K562 (cell line): ENCODE data around the gene ESPL1. TPM values are rescaled to one million over a fixed set of nuclear protein-coding genes. Genes with fewer than 3 reads are reported as not detected.

ENCODE experiments used
- CBX2 ChIP-seq: fragments of 200-600 bp; sonication (generic); IDR thresholded peaks from one replicate; pipeline ENCODE4 v1.6.1; 2012; ENCODE audit warnings: mild to moderate bottlenecking, low read length, inconsistent platforms; ENCODE audit not compliant: insufficient read depth, poor library complexity, severe bottlenecking
- DIDO1 ChIP-seq: fragments of 450-650 bp; IDR thresholded peaks from 2 replicates; pipeline ENCODE4 v1.6.1; 2016; ENCODE audit warnings: low read depth, missing biosample characterization, missing genetic modification characterization
- EGR1 ChIP-seq: fragments of 450-650 bp; conservative IDR thresholded peaks from 2 replicates; pipeline ENCODE4 v1.6.1; 2017; ENCODE audit warnings: mild to moderate bottlenecking
- ERF ChIP-seq: fragments of 450-650 bp; formaldehyde crosslinking; IDR thresholded peaks from 2 replicates; pipeline ENCODE4 v1.4.0; 2020; ENCODE audit warnings: mild to moderate bottlenecking, mixed read lengths
- ESRRA ChIP-seq: fragments of 450-650 bp; IDR thresholded peaks from 2 replicates; pipeline ENCODE4 v1.6.1; 2014; ENCODE audit warnings: low read depth, mild to moderate bottlenecking, moderate library complexity, borderline replicate concordance
- FOXK2 ChIP-seq, 2 experiments: fragments of 450-650 bp; IDR thresholded peaks in 1 of 2; conservative IDR thresholded peaks in 1 of 2; 2 replicates each; pipeline ENCODE4 v1.6.1; 2016; ENCODE audit warnings: low read depth in 2 of 2, mild to moderate bottlenecking in 1 of 2
- FOXM1 ChIP-seq, 2 experiments: fragments of 450-650 bp in 1 of 2; sonication (generic) in 1 of 2; formaldehyde crosslinking in 1 of 2; IDR thresholded peaks; 2 replicates each; pipeline versions ENCODE4 v1.6.1 to v1.9.0; 2017 to 2022; ENCODE audit warnings: low read depth in 2 of 2, mild to moderate bottlenecking in 2 of 2, missing genetic modification reagents in 1 of 2, moderate library complexity in 1 of 2
- GATAD2B ChIP-seq: fragments of 450-650 bp; IDR thresholded peaks from 2 replicates; pipeline ENCODE4 v1.6.1; 2017; ENCODE audit warnings: mild to moderate bottlenecking, borderline replicate concordance
- IFI16 ChIP-seq: fragments of 250-450 bp; sonication (Bioruptor Pico); IDR thresholded peaks from 2 replicates; pipeline ENCODE4 v2.1.2; 2022; ENCODE audit warnings: mild to moderate bottlenecking, inconsistent platforms
- MXI1 ChIP-seq: IDR thresholded peaks from 2 replicates; pipeline ENCODE4 v1.6.1; 2011; ENCODE audit warnings: low read depth, mild to moderate bottlenecking, improper control_type of control experiment, low read length
- NCOA1 ChIP-seq: fragments of 450-650 bp; IDR thresholded peaks from 2 replicates; pipeline ENCODE4 v1.6.1; 2016; ENCODE audit warnings: low read depth
- POLR2B ChIP-seq: fragments of 450-650 bp; IDR thresholded peaks from 2 replicates; pipeline ENCODE4 v1.6.1; 2018; ENCODE audit warnings: low read depth; ENCODE audit not compliant: partially characterized antibody
- PTBP1 ChIP-seq: fragments of 200-400 bp; formaldehyde crosslinking; IDR thresholded peaks from 2 replicates; pipeline ENCODE4 v1.6.1; 2017; ENCODE audit warnings: low read depth, low read length
- RBM34 ChIP-seq: fragments of 200-400 bp; formaldehyde crosslinking; IDR thresholded peaks from 2 replicates; pipeline ENCODE4 v1.6.1; 2018; ENCODE audit warnings: low read length, borderline replicate concordance; ENCODE audit not compliant: insufficient read depth
- RFX1 ChIP-seq: fragments of 450-650 bp; IDR thresholded peaks from 2 replicates; pipeline ENCODE4 v1.6.1; 2016; ENCODE audit warnings: mild to moderate bottlenecking, moderate library complexity
- SMAD4 ChIP-seq: fragments of 250-450 bp; sonication (Bioruptor Pico); conservative IDR thresholded peaks from 2 replicates; pipeline ENCODE4 v1.8.0; 2021; ENCODE audit warnings: inconsistent platforms, mild to moderate bottlenecking, moderate library complexity
- TAF1 ChIP-seq: IDR thresholded peaks from 2 replicates; pipeline ENCODE4 v1.6.1; 2011; ENCODE audit warnings: mild to moderate bottlenecking, low read length, moderate library complexity; ENCODE audit not compliant: insufficient read depth, control insufficient read depth, severe bottlenecking; ENCODE audit errors: extremely low read depth
- TAL1 ChIP-seq: fragments of 450-650 bp; IDR thresholded peaks from 2 replicates; pipeline ENCODE4 v1.6.1; 2016; ENCODE audit warnings: mild to moderate bottlenecking
- U2AF2 ChIP-seq: fragments of 200-400 bp; formaldehyde crosslinking; optimal IDR thresholded peaks from 2 replicates; pipeline ENCODE3; 2017; ENCODE audit warnings: low read depth, mild to moderate bottlenecking, low read length
- ZNF263 ChIP-seq: sonication (generic); formaldehyde crosslinking; IDR thresholded peaks from 2 replicates; pipeline ENCODE4 v1.8.0; 2022; ENCODE audit warnings: mild to moderate bottlenecking, missing genetic modification reagents, borderline replicate concordance
- ZNF431 ChIP-seq: sonication (generic); formaldehyde crosslinking; IDR thresholded peaks from 2 replicates; pipeline ENCODE4 v1.8.0; 2022; ENCODE audit warnings: mild to moderate bottlenecking, missing genetic modification reagents
- ZNF644 ChIP-seq: fragments of 200-800 bp; sonication (Bioruptor generic); IDR thresholded peaks from 2 replicates; pipeline ENCODE4 v1.6.1; 2016; ENCODE audit warnings: low read depth, missing genetic modification characterization, missing compliant biosample characterization
- polyA plus RNA-seq, 8 experiments: library from polyadenylated mRNA; depleted of rRNA in 4 of 8; stranded (reverse) in 5 of 8; unstranded in 3 of 8; fragments of >200 nt; fragmentation: Nextera tagmentation in 2 of 8; fragmentation: Illumina TruSeq in 1 of 8; extraction: Ambion mirVana in 2 of 8; extraction: Trizol in 1 of 8; gene quantifications; 2 replicates each; pipeline versions ENCODE4 v1.2.1 to v1.2.3, GENCODE V29; 2011 to 2014; ENCODE audit warnings: inconsistent platforms in 1 of 8, missing spikeins in 1 of 8
- total RNA-seq, 7 experiments: library from RNA; depleted of rRNA in 6 of 7; stranded (reverse); fragments of >200 nt in 6 of 7; fragmentation: Illumina TruSeq in 2 of 7; extraction: Trizol in 2 of 7; gene quantifications; 2 replicates each; pipeline versions ENCODE4 v1.2.1 to v1.2.3, GENCODE V29; 2011 to 2021; ENCODE audit warnings: low replicate concordance in 1 of 7
- TF ChIP-seq, protein P1 (sequence below): fragments of 450-650 bp; formaldehyde crosslinking; IDR thresholded peaks from 2 replicates; pipeline ENCODE4 v1.4.0; 2020; ENCODE audit warnings: mild to moderate bottlenecking, moderate library complexity
- TF ChIP-seq, protein P2 (sequence below): sonication (generic); formaldehyde crosslinking; IDR thresholded peaks from 2 replicates; pipeline ENCODE4 v1.8.0; 2022; ENCODE audit warnings: mild to moderate bottlenecking, missing genetic modification reagents
- TF ChIP-seq, protein P3 (sequence below): fragments of 250-450 bp; sonication (Bioruptor Pico); IDR thresholded peaks from 2 replicates; pipeline ENCODE4 v1.4.0; 2020; ENCODE audit warnings: borderline replicate concordance

The ESPL1 gene
- total and polyA plus RNA-seq, 9 of the 15 experiments (the other 6 are each of a cell fraction or from before 2014, with no cell fraction given), result 1.2 to 55.0 (median 18.7) TPM

DNA sequence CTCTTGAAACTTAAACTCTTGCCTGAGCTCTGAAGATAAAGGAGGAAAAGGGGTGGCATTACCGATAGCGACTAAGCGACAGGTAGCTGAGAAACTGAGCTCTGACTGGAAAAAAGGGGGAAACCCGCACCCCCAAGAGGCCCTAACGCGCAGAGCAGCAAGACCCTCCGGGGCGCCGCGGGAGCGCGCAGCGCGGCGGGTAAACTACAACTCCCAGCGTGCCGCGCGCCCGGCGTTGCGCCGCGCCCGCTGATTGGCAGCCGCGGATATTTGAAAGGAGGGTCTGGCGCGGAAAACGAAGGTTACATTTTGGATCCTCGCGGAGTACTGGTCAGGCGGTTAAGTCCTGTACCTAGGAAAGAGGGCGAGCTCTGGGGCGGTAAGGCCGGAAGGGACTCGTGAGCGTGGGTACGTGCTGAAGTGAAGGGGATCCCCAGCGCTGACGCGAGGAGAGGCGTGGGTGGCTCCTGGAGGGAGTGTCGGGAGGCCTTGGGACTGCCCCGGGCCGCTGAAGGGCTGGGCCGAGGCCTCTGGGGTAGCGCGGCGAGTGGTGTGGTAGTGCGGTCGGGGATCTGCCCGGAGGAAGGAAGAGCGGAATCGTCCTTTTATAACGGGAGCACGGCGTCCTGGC, at the start of gene ESPL1 (continued):
- TF ChIP-seq, protein P1, sequence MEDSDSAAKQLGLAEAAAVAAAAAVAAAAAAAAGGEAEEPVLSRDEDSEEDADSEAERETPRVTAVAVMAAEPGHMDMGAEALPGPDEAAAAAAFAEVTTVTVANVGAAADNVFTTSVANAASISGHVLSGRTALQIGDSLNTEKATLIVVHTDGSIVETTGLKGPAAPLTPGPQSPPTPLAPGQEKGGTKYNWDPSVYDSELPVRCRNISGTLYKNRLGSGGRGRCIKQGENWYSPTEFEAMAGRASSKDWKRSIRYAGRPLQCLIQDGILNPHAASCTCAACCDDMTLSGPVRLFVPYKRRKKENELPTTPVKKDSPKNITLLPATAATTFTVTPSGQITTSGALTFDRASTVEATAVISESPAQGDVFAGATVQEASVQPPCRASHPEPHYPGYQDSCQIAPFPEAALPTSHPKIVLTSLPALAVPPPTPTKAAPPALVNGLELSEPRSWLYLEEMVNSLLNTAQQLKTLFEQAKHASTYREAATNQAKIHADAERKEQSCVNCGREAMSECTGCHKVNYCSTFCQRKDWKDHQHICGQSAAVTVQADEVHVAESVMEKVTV (CRISPR knock-in tag), result 0 out of 2 replicates have a peak, but pooled peaks have one; percentile 50
- peak; percentile 19 for TF ChIP-seq TAF1
- peak; percentile 92 for TF ChIP-seq FOXM1 (IDR thresholded peaks at IDR 0.05; ENCODE audit: low read depth)
- peak; percentile 84 for TF ChIP-seq FOXM1 (CRISPR knock-in tag; IDR thresholded peaks at IDR 0.05; ENCODE audit: low read depth)
- no peak for TF ChIP-seq DIDO1 (tag)
- TF ChIP-seq, protein P2, sequence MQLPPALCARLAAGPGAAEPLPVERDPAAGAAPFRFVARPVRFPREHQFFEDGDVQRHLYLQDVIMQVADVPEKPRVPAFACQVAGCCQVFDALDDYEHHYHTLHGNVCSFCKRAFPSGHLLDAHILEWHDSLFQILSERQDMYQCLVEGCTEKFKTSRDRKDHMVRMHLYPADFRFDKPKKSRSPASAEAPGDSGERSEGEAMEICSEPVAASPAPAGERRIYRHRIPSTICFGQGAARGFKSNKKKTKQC (CRISPR knock-in tag), result peak; percentile 81; the same call in 1 of the 2 replicates
- TF ChIP-seq IFI16 (CRISPR knock-in tag), result no peak
- TF ChIP-seq, protein P3, sequence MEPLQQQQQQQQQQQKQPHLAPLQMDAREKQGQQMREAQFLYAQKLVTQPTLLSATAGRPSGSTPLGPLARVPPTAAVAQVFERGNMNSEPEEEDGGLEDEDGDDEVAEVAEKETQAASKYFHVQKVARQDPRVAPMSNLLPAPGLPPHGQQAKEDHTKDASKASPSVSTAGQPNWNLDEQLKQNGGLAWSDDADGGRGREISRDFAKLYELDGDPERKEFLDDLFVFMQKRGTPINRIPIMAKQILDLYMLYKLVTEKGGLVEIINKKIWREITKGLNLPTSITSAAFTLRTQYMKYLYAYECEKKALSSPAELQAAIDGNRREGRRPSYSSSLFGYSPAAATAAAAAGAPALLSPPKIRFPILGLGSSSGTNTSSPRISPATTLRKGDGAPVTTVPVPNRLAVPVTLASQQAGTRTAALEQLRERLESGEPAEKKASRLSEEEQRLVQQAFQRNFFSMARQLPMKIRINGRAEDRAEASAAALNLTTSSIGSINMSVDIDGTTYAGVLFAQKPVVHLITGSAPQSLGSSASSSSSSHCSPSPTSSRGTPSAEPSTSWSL (CRISPR knock-in tag), result no peak
- TF ChIP-seq PTBP1, result no peak
- peak; percentile 67 for TF ChIP-seq GATAD2B
- no peak for TF ChIP-seq U2AF2
- TF ChIP-seq ZNF431, result 0 out of 2 replicates have a peak, but pooled peaks have one; percentile 15
- no peak for TF ChIP-seq NCOA1
- peak; percentile 13; the same call in 1 of the 2 replicates for TF ChIP-seq ZNF263
- TF ChIP-seq RFX1, result no peak
- peak; percentile 70; the same call in 1 of the 2 replicates for TF ChIP-seq TAL1
- TF ChIP-seq ERF (CRISPR knock-in tag), result 0 out of 2 replicates have a peak, but pooled peaks have one; percentile 52
- 0 out of 2 replicates have a peak, but pooled peaks have one; percentile 66 for TF ChIP-seq ZNF644 (tag)
- TF ChIP-seq CBX2, result no peak
- peak; percentile 32 for TF ChIP-seq POLR2B
- peak; percentile 99 for TF ChIP-seq EGR1
- TF ChIP-seq MXI1, result peak; percentile 79; the same call in 1 of the 2 replicates
- TF ChIP-seq RBM34, result no peak
- TF ChIP-seq FOXK2 (conservative IDR thresholded peaks at IDR 0.05 in 1 of 2, IDR thresholded peaks at IDR 0.05 in 1 of 2; ENCODE audit: low read depth in 2 of 2), result peak in 1 of 2 experiments; percentile 41; a peak in 1 of 4 replicates
- 0 out of 2 replicates have a peak, but pooled peaks have one; percentile 28 for TF ChIP-seq ESRRA
- TF ChIP-seq SMAD4, result peak; percentile 56
